ENCODE data around the gene ALG9. TPM values are rescaled to one million over a fixed set of nuclear protein-coding genes. Genes with fewer than 3 reads are reported as not detected.

The ALG9 gene
- total RNA-seq, 4 donors from 2014 or later, result 18.4 to 24.1 (median 22.1) TPM

DNA sequence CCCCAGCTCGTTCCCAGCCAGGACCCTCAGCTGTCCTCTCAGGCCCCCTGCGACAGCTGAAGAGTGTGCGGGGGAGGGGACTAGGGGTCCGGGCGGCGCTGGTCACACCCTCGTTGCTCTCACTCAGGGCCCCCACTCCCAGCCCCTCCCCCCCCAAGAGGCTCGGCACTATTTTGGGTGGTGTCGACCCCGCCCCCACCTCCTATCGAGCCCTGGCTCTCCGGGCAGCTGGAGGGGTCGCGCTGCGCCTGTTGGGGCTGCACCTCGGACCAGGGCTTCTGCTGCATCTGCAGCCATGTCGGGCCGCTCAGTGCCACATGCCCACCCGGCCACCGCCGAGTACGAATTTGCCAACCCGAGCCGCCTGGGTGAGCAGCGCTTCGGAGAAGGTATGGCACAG lies 41.2 kb upstream of the ALG9 start, which contains the start of gene HSPB2:
HSPB2 (plus strand) TSS at position 200 of the 400 bp plus-strand sequence; CDS start at position 296, 96 bp downstream.
- no peak for TF ChIP-seq EP300 (IDR thresholded peaks at IDR 0.05)
- TF ChIP-seq, protein P1, sequence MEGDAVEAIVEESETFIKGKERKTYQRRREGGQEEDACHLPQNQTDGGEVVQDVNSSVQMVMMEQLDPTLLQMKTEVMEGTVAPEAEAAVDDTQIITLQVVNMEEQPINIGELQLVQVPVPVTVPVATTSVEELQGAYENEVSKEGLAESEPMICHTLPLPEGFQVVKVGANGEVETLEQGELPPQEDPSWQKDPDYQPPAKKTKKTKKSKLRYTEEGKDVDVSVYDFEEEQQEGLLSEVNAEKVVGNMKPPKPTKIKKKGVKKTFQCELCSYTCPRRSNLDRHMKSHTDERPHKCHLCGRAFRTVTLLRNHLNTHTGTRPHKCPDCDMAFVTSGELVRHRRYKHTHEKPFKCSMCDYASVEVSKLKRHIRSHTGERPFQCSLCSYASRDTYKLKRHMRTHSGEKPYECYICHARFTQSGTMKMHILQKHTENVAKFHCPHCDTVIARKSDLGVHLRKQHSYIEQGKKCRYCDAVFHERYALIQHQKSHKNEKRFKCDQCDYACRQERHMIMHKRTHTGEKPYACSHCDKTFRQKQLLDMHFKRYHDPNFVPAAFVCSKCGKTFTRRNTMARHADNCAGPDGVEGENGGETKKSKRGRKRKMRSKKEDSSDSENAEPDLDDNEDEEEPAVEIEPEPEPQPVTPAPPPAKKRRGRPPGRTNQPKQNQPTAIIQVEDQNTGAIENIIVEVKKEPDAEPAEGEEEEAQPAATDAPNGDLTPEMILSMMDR (IDR thresholded peaks at IDR 0.05), result no peak
- no peak for TF ChIP-seq POLR2AphosphoS5 (IDR thresholded peaks at IDR 0.05)
- TF ChIP-seq POLR2A (IDR thresholded peaks at IDR 0.05; ENCODE audit: low read depth), result no peak
- peaks cover 0 to 7% (median 0%) of the 10 kb centered on the region in 4 donors for H3K27me3 ChIP-seq
- whole genome bisulfite sequencing, result 3% methylated on average over 17 of the region's 26 CpGs
- intact Hi-C loops (cut with DNase I), result no loop called here
- no peaks in the 10 kb centered on the region for H3K9me3 ChIP-seq
- H3K36me3 ChIP-seq, result peaks cover 10 to 29% (median 20%) of the 10 kb centered on the region in 4 donors
- H3K4me1 ChIP-seq, result peaks cover 7 to 47% (median 40%) of the 10 kb centered on the region in 4 donors
- no peak for DNase-seq (ENCODE audit: extremely low spot score)
- peak within 1 kb of the TSS; percentile 65 to 81 (median 73) for H3K4me3 ChIP-seq
- peak within 1 kb of the TSS; percentile 97 to 99 (median 98) for H3K27ac ChIP-seq (replicated peaks in 1 of 4)

GRCh38 chr11:111911563-111912401 lies 40.4 kb upstream of the ALG9 start, which contains the start of gene CRYAB:
Gene CRYAB, minus strand, starts transcription at chr11:111911770. Its CDS starts 46 bp downstream, at chr11:111911724.
- 38% methylated on average over 11 of the region's 17 CpGs for WGBS

GRCh38 chr11:111910676-111911562 lies 39.5 kb upstream of the ALG9 start:
- intact Hi-C loops (cut with DNase I), result no loop called here
- TF ChIP-seq EP300 (IDR thresholded peaks at IDR 0.05), result no peak
- peak; percentile 12 to 45 for TF ChIP-seq POLR2AphosphoS5 (IDR thresholded peaks at IDR 0.05)
- H3K4me1 ChIP-seq, result peaks cover 7 to 47% (median 40%) of the 10 kb centered on the region in 4 donors
- no peaks in the 10 kb centered on the region for H3K9me3 ChIP-seq
- H3K27me3 ChIP-seq, result peaks cover 0 to 7% (median 0%) of the 10 kb centered on the region in 4 donors
- peaks cover 10 to 29% (median 20%) of the 10 kb centered on the region in 4 donors for H3K36me3 ChIP-seq
- peak overlapping the region; percentile 97 to 99 (median 98) for H3K27ac ChIP-seq (replicated peaks in 1 of 4)
- WGBS, result 30% methylated on average over 9 of the region's 9 CpGs
- DNase-seq (ENCODE audit: extremely low spot score), result peak; percentile 31
- H3K4me3 ChIP-seq, result peak overlapping the region; percentile 65 to 81 (median 73)

More at GRCh38 chr11:111911563-111912401, 40.4 kb upstream of the ALG9 start, which contains the start of gene CRYAB:
- TF ChIP-seq EP300 (IDR thresholded peaks at IDR 0.05) (peak; percentile 91), POLR2AphosphoS5 (IDR thresholded peaks at IDR 0.05) (peak; percentile 94 to 97), POLR2A (IDR thresholded peaks at IDR 0.05; ENCODE audit: low read depth) (peak; percentile 60)
- TF ChIP-seq, protein P1 (IDR thresholded peaks at IDR 0.05), result peak in 1 of 3 experiments; percentile 11
- Histone ChIP-seq H3K27me3 (peaks cover 0 to 7% (median 0%) of the 10 kb centered on the region in 4 donors), H3K4me1 (peaks cover 7 to 47% (median 40%) of the 10 kb centered on the region in 4 donors), H3K9me3 (no peaks in the 10 kb centered on the region), H3K4me3 (peak within 1 kb of the TSS; percentile 65 to 81 (median 73)), H3K36me3 (peaks cover 10 to 29% (median 20%) of the 10 kb centered on the region in 4 donors), H3K27ac (replicated peaks in 1 of 4) (peak within 1 kb of the TSS; percentile 97 to 99 (median 98))
- peak; percentile 98 for DNase-seq (ENCODE audit: extremely low spot score)
- intact Hi-C loops (cut with DNase I), result no loop called here

- TF ChIP-seq POLR2AphosphoS5 (IDR thresholded peaks at IDR 0.05) (no peak), POLR2A (IDR thresholded peaks at IDR 0.05; ENCODE audit: low read depth) (no peak), EP300 (IDR thresholded peaks at IDR 0.05) (no peak)
- TF ChIP-seq, protein P1 (IDR thresholded peaks at IDR 0.05), result no peak
- DNase-seq (ENCODE audit: extremely low spot score), result no peak
- intact Hi-C loops (cut with DNase I), result no loop called here
- Histone ChIP-seq H3K27ac (replicated peaks in 1 of 4) (peak overlapping the region; percentile 97 to 99 (median 98)), H3K9me3 (no peaks in the 10 kb centered on the region), H3K4me1 (peaks cover 2 to 40% (median 32%) of the 10 kb centered on the region in 4 donors), H3K4me3 (peak overlapping the region; percentile 65 to 81 (median 73)), H3K36me3 (peaks cover 10 to 29% (median 20%) of the 10 kb centered on the region in 4 donors), H3K27me3 (peaks cover 0 to 7% (median 0%) of the 10 kb centered on the region in 4 donors)
- WGBS, result 71% methylated on average over 5 of the region's 5 CpGs
These were observed 38.0 kb upstream of the ALG9 start for GRCh38 chr11:111909378-111909777.

Data from esophagus muscularis mucosa (tissue), 4 donors.